C1 segment of cervical spinal cord (tissue), 14 donors: ENCODE data around the gene ATG7.

Experiments used
- DNase-seq, 14 donors: peaks; one replicate each; lab custom pipeline; 2025; lab: John Stamatoyannopoulos, UW

Gene ATG7

GRCh38 chr3:11535243-11535960, 263.2 kb downstream of the ATG7 start:
- DNase-seq, result no peak

- DNase-seq, result no peak
These were observed 264.1 kb downstream of the ATG7 start for GRCh38 chr3:11536132-11536935.

- no peak for DNase-seq
These were observed 264.9 kb downstream of the ATG7 start for GRCh38 chr3:11536936-11537612.

DNA sequence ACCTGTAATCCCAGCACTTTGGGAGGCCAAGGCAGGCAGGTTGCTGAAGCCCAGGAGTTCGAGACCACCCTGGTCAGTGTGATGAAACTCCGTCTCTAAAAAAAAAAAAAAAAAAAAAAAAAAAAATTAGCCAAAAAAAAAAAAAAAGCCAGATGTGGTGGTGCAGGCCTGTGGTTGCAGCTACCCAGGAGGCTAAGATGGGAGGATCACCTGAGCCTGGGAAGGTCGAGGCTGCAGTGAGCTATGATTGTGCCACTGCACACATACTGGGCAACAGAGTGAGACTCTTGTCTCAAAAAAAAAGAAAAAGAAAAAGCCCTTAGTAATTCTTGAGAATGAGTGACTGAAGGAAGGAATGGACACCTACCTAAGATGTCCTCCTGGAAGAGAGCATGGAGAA, 266.4 kb downstream of the ATG7 start:
- DNase-seq, result no peak

DNA sequence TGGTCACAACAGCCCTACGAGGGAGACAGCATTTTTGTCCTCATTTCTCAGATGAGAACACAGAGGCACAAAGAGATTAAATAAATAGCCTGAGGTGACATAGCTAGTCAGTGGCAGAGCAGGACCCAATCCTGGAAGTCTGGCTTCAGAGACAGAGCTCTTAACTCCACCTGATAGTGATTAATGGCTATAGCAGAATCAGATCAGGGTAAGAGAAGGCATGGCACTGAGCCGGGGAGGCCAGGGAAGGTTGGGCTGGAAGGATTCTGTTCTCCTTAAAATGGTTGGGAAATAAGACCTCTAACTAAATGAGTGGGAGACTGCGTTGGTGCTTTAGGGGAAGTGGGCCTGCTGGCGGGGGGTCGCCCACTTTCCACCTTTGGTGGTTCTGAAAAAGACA, 267.0 kb downstream of the ATG7 start:
- DNase-seq, result no peak

DNA sequence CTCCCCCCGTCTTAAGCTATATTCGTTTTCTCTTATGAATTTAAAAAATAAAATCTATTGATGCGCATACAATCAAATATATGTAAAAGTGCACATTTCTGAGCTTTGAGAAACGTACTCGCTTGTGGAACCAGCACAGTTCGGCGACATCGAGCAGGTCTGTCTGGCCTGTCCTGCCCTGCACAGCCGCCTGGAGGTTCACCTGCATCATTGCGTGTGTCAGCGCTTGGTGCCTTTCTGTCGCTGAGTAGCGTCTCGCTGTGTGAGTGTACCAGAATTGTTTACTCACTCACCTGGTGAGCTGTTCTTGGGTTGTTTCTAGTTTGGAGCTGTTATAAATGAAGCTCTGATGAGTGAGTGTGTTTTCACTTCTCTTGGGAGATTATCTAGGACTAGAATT, 267.5 kb downstream of the ATG7 start:
- no peak for DNase-seq

- DNase-seq, result no peak
These were observed 269.4 kb downstream of the ATG7 start for GRCh38 chr3:11541321-11542303.

DNA sequence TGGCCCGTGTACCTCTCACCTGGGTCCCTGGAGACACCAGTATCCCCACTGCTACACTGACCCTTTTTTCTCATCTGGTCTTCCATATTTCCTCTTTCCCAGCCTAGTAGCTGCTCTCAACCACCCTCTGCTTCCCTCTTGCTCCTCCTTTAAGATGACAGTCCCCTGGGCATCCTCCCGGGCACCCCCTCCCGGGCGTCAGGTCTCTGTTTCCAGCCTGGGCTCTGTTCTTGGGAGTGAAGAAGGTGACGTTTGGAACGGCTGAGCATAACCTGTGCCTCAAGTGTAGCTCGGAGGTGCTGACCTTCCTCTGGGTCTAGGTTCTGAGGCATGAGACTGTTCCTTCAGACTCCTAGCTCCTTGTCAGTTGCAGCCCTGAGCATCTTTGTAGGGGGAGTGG, 270.4 kb downstream of the ATG7 start:
- no peak for DNase-seq

DNA sequence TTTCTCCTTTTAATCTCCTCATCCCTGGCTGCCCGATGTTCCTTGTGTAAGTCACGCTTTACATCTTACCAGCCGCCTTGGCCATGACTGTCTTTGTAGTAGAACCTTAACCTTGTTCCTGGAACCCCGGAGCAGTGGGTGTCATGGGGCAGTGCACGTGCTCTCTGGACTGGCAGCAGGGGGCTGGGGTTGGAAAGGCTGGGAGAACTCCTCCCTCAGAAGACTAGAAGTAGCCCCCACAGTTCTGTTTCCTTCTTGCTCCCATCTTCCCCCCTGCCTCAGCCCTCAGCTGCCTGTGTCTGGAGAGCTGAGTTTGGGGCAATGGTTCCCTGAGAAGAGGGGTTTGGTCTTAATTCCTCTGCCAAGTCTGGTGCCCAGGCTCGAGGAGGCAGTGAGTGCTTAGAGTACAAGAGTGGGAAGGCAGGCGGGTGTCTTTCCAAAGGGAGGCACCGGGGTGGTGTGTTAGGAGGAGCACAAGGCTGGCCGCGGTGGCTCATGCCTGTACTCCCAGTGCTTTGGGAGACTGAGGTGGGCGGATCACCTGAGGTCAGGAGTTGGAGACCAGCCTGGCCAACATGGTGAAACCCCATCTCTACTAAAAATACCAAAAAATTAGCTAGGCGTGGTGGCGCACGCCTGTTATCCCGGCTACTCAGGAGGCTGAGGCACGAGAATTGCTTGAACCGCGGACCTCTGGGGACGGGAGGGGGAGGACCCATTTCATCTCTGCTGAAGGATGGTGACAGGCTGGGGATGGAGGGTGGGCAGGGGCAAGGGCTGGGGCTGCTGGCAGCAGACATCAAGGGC, 271.1 kb downstream of the ATG7 start:
- no peak for DNase-seq

- no peak for DNase-seq
These were observed 271.8 kb downstream of the ATG7 start for GRCh38 chr3:11543948-11544387.

DNA sequence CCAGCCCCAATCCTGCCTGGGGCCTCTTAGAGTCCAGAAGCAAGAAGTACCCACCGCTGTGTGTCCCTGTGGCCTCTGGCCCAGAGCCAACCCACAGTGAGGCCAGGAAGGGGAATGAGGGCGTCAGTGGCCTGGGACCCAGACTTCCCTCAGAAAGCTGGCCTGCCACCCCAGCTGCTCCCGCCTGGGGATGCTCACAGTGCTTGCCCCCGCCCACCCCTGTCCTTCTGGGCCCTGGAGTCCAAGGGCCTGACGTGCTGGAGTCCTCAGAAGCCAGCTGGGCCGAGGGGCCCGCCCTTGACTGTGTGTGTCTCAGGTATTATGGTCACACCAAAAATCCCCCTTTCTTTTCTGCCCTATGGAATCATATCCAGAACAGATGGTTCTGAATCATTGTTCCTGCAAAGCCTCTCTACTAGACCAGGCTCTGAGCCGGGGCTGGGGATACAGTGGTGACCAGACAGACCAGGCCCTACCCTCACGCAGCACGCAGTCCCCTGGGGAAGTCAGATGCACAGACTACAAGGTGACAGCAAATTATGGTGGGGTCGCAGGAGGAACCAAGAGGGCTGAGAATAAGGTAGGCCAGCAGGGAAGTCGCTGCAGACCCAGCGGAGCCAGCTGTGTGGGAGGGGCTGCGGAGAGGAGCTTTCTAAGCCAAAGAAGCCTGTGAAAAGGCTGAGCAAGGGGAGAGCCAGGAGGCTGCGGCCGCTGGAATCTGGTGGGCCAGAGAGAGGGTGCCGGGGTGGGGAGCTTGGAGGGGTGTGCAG, 272.4 kb downstream of the ATG7 start:
- DNase-seq, result no peak

- no peak for DNase-seq
These were observed 273.1 kb downstream of the ATG7 start for GRCh38 chr3:11545186-11545851.

DNA sequence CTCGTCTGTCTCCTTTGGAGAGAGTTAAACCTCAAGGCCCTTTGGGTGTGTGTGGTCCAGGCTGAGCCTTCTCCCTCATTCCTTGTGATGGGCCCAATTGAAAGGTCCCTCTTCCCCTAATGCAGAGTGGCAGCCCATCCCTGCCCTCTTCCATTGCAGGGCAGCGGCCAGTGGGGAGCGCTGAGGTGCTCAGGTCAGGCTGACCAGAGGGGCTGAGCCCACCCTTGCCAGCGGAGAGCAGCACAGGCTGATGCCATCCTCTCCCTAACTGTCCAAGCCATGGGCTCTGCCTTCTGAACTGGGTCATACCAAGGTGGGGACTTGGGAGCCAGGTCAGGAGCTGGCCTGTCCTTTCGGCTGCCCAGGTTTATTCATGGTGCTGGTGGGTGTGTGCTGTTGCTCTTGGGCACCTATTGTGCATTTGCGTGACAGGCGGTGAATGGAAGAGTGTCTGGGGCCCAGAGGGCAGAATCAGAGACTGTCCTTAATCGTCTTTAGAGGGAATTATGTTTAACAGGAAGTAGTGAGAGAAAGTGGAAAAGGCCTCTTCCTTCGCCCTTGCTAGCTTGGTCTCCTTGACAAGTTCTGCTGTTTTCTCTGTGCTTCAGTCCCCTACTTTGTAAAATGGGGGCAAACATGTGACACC, 274.6 kb downstream of the ATG7 start:
- no peak for DNase-seq

DNA sequence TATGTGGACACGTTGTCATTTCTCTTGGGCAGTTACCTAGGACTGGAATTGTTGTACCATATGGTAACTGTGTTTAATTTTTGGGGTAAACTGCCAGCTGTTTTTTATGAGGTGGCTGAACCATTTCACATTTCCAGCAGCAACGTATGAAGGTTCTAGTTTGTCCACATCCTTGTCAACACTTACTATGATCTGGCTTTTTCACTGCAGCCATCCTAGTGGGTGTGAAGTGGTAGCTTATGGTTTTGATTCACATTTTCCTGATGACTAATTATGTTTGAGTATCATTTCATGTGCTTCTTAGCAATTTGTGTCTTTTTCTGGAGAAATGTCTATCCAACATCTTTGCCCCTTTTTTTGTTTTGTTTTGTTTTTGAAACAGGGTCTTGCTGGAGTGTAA, 275.3 kb downstream of the ATG7 start:
- DNase-seq, result no peak

DNA sequence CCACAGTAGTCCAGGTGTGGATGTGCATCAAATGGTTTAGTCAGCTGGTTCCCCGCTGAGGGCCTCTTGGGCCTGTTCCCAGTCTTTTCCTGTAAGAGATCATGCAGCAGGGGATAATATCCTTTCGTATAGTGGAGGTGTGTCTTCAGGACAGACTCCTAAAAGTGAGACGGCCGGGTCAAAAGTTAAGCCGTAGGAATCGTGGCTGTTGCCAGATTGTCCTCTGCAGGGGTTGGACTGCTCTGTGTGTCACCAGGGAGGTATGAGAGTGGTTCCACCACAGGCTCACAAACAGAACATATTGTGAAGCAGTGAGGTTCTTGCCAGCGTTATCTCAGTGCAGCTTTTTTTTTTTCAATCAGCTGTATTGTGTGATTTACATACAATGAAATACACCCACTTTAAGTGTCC, 276.5 kb downstream of the ATG7 start:
- peak in 1 of 14 donors; percentile 49 for DNase-seq

DNA sequence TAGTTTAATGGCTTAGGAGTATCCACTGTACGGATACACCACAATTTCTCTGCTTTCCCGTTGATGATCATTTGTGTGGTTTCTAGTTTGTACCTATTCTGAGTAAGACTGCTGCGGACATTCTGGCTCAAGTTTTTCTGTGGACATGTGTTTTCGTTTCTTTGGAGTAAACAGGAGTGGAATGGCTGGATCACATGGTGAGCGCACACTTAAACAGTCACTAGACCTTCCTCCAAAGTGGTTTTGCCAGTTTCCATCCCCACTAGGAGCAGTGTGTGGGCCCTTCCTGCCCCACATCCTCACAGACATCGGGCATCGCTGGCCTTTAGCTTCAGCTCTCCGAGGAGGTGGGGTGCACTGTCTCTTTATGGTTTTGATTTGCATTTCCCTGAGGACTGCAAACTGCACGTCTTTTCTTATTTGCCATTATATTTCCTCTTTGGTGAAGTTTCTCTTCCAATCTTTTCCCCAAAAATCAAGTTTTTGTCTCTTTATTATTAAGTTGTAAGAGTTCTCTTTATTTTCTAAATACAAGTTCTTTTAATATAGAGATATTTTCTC, 277.5 kb downstream of the ATG7 start:
- DNase-seq, result no peak

- no peak for DNase-seq
These were observed 278.8 kb downstream of the ATG7 start for GRCh38 chr3:11551036-11551435.
